SHP77 (cell line): Measurements from ENCODE around the gene GAL3ST3.
"Not testable (repeated sequence)": the region's sequence is repeated elsewhere in the genome, so short reads cannot be mapped to it uniquely, and the experiment has no call there.

Experiments used
- DNase-seq, 2 experiments: peaks; one replicate each; lab custom pipeline; 2025; lab: John Stamatoyannopoulos, UW

Gene GAL3ST3, protein sequence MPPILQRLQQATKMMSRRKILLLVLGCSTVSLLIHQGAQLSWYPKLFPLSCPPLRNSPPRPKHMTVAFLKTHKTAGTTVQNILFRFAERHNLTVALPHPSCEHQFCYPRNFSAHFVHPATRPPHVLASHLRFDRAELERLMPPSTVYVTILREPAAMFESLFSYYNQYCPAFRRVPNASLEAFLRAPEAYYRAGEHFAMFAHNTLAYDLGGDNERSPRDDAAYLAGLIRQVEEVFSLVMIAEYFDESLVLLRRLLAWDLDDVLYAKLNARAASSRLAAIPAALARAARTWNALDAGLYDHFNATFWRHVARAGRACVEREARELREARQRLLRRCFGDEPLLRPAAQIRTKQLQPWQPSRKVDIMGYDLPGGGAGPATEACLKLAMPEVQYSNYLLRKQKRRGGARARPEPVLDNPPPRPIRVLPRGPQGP

DNA sequence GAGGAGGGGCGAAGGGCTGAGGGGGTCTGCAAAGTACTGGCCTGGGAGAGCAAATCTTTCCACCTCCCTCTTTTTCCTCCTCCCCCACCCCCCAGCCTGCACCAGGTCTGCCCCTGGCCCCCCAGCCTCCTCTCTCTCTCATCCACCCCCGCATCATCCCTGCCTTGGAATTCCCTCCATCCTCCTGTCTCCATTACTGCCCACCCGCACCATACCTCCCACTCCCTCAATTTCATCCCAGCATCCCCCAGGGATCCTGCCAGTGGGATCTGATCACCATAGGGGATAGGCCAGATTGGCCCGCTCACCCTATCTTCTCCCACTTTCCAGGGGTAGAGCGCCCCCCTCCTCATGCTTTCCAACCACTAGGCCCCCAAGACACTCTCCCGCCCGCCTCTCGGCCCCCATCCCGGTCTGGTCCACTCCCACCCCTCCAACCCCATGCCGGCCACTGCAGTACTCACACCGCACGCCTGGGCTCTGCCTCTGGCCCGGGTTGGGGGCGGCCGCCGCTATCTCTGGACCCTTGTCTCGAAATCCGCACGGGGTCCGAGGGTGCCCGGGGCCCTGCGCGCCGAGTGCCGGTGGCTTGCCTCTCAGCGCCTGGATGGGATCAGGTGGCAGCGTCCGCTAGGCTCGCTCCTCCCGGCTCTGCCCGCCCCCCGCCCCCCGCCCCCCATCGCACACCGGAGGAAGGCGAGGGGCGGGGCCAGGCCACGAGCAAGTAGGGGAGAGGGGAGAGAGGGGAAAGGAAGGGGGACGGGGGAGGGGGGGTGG, at the start of gene GAL3ST3:
TSS of gene GAL3ST3 (minus strand) at position 615 of the 777 bp plus-strand sequence. CDS start 3,746 bp downstream, outside the sequence.
- no peak for DNase-seq

DNA sequence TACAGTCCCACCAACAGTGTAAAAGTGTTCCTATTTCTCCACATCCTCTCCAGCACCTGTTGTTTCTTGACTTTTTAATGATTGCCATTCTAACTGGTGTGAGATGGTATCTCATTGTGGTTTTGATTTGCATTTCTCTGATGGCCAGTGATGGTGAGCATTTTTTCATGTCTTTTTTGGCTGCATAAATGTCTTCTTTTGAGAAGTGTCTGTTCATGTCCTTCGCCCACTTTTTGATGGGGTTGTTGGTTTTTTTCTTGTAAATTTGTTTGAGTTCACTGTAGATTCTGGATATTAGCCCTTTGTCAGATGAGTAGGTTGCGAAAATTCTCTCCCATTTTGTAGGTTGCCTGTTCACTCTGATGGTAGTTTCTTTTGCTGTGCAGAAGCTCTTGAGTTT, 43.2 kb upstream of the GAL3ST3 start:
- not testable (repeated sequence) for DNase-seq

DNA sequence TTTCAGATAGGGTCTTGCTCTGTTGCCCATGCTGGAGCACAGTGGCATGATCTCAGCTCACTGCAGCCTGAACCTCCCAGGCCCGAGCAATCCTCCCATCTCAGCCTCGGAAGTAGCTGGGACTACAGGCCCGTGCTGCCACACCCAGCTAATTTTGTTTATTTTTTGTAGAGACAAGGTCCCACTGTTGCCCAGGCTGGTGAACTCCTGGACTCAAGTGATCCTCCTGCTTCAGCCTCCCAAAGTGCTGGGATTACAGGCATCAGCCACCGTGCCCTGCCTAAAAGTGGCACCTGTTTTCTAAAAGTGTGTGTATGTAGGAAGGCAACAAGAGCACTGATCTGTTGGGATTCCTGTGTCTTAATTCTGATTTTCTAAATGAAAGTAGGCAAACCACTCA, 41.3 kb upstream of the GAL3ST3 start:
- DNase-seq, result no peak

DNA sequence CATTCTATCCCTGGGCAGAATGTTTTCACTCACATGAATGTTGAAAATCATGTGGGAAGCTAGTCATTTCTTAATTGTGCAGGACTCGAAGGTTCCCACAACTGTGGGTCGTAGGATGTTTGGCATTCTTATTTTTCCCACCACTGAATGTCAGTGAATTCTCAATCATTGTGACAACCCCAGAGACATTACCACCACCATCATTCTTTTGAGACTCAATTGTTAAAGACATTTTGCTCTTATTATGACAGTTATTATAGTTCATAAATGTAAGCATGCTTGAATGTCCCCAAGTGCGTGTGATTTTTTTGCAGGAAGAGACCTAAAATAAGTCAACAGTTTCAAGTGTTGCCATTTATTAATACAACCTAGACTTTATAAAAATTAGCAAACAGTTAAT, 40.1 kb upstream of the GAL3ST3 start:
- no peak for DNase-seq

DNA sequence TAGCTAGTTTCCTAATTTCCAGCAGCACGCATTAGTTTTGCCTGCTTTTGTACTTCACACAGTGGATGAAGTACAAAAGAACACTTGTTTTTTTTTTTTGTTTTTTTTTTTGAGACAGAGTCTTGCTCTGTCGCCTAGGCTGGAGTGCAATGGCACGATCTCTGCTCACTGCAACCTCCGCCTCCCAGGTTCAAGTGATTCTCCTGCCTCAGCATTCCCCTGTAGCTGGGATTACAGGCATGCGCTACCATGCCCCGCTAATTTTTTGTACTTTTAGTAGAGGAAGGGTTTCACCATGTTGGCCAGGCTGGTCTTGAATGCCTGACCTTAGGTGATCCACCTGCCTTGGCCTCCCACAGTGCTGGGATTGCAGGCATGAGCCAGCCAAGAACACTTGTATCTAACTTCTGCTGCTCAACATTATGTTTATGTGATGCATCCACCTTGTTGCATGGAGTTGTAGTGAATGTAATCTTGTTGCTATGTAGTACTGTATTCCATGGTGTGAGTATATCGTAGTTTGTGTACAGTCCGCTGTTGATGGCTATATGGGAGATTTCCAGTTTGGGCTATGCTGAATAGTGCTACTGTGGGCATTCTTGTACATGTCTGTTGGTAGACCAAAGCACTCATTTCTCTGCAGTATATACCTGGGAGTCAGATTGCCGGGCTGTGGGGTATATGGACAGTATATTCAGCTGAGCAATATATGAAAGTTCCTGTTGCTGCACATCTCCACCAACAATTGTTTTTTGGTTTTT, 38.4 kb upstream of the GAL3ST3 start:
- no peak for DNase-seq

DNA sequence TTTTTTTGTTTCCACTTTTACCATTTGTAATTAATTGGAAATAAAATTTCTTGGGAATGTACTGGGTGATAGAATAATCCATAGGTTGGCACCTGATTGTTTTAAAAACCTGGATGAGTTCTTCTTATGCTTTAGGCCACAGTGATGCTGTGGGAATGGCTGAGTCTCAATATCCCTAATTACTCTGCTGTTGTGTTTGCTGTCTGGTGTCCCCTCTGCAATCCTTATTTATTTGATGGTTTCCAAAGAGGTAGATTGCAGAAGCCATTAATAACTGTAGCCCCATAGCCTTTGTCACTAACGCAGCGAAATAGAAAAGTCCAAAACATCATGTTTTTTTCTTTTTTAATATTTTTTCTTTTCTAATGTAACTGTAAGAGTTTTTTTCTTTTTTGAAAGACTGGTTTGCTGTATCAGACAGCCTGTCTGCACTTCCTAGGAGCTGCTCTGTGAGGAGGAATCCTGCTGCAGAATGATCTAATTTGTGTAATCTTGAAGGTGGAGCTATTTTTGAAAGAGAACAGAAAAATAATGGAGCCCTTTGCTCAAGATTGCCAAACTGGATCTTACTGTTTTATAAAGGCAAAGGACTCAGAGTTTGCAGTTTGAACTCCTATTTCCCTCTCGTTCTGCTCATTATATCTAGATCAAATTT, 36.0 kb upstream of the GAL3ST3 start:
- no peak for DNase-seq

DNA sequence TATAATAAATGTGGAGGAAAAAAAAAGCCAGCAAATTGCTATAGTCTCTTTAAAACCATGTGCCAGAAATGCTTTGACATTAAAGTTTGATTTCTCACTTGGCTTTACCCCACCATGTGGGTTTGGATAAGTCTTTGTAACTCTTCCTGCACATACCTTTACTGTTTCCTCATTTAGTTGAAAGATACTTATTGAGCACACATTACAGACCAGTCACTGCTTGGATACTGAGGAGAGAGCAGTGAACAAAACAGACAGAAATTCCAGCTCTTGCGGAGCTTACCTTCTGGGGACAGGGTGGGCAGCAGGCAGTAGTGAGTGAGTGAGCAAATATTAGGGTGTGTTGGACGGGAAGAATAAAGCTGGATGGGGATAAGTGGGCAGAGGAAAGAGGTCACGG, 34.8 kb upstream of the GAL3ST3 start:
- no peak for DNase-seq

DNA sequence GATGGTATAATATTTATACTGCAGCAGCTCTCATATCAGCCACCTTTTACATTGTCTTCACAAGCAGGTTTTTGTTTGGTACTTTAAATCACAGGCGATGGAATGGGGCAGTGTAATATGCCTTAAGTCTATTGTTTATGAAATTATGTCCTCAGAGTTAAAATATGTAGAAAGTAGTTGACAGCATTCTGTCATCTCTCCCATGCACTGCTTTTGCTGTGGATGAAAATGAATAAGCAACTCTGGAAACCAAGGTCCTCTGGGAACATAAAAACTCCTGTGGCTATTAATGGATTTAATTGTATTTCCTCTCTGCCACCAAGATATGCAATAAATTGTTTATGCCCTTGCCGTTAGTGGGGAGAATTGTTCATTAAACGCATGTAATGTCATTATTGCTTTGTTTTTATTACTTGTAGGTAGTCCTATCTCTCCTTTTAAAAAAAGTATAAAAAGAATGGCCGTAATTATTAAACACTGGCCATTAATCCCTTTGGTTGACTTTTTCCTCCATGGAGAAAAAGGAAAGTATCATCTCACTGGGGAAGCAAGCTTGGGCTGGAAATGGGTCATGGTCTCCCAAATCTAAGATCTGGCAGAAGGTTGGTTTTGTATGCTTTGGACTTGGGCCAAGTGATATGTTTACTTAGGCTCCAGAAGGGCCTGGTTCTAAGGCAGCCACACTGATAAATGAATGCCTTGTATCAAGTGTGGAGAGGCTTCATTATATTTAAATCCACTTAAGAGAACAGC, 34.2 kb upstream of the GAL3ST3 start:
- DNase-seq, result peak; percentile 52 to 69

DNA sequence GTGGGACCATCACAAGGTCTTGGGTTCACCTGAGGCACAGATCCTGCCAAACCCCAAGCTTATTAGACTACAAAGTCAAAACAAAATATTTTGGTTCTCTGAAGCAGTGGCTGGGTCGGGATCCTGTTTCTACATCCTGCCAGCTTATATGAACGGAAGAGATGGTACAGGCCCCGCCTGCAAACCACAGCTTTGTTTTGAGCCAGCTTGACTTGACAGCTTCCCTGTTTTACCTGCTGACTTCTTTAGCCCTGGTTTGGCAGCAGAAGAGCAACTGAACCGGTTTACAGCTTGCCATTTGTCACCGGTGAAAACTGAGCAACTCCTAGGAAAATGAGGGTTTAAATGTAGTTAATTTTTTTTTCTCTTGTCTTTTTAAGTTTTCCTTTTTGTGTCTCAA, 32.5 kb upstream of the GAL3ST3 start:
- no peak for DNase-seq

DNA sequence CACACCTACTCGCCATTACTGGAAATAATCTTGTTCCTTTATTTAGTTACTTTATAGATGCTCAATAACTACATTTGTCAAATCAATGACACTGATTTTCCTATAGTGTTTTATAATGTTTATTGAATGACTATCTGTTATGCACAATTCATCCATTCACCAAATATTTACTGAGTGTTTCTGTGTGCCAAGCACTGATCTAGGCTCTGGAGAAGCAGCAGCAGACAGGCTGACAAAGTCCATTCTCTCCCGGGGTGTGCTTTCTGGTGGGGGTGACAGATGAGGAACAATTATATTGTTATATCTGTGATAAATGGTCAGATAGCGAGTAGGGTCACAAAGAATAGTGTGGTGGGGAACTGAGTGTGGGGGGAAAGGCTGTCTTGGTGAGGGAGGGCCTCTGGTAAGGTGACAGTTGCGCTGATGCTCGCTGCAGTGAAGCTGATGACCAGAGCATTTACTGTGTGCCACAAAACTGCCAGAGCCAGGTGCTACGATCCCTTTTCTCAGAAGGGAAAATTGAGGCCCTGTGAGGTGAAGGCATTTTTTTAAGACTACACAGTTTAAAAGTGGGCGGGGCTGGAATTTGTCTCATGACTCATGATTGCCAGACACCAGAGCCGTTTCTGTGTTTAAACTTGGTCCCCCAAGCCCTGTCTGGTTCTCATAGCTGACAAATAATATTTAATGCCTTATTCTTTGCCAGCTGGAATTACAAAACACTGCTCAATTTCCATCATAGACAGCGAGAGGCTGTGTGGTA, 31.3 kb upstream of the GAL3ST3 start:
- DNase-seq, result no peak

DNA sequence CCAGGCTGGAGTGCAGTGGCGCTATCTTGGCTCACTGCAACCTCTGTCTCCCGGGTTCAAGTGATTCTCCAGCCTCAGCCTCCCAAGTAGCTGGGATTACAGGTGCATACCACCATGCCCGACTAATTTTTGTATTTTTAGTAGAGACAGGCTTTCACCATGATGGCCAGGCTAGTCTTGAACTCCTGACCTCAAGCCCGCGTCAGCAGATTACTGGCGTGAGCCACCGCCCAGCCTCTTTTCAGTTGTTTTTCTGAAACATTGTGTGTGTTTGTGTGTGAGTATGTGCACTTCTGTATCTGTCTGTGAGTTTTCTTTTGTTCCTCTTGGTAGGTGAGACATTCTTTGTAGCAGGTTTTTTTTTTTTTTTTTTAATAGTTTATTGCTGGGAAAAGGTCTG, 30.0 kb upstream of the GAL3ST3 start:
- not testable (repeated sequence) for DNase-seq

DNA sequence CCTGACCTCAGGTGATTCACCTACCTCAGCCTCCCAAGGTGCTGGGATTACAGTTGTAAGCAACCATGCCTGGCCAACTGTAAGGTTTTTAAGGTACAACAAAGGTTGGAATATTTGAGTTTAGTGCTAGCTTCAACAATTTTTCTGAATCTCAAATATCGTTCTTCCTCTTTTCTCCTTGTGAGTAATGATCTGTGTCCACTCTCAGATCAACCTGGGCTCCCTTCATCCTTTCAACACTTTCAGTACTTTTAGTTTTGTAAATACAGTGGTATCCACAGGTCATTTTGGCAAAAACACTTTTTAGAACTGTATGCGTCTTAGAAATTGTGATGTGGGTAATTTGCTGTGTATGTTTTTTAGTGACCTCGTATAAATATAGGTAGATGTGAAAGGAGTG, 29.0 kb upstream of the GAL3ST3 start:
- DNase-seq, result no peak

DNA sequence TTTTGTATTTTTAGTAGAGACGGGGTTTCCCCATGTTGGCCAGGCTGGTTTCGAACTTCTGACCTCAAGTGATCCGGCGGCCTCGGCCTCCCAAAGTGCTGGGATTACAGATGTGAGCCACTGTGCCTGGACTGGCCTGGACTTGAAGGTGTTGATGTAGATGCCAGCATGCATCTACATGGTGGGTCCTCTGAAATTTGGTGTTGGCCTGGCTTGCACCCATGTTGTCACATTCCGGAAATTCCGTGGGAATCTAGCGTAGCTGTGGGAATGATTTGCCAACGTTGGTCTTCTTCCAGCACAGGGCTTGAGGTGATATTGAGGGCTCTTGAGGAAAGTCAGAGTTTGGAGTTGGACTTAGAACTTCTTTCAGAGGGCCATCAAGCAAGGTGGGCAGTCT, 27.6 kb upstream of the GAL3ST3 start:
- DNase-seq, result no peak

DNA sequence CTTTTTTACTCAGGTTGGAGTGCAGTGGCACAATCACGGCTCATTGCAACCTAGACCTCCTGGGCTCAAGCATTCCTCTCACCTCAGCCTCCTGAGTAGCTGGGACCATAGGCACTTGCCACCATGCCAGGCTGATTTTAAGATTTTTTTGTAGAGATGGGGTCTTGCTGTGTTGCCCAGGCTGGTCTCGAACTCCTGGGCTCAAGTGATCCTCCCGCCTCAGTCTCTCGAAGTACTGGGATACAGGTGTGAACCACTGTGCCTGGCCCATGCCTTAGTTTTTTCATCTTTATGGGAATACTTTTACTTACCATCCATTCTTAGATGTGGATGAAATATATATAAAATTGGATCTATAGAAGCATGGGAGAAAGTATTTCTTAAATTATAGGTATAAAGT, 26.3 kb upstream of the GAL3ST3 start:
- no peak for DNase-seq

DNA sequence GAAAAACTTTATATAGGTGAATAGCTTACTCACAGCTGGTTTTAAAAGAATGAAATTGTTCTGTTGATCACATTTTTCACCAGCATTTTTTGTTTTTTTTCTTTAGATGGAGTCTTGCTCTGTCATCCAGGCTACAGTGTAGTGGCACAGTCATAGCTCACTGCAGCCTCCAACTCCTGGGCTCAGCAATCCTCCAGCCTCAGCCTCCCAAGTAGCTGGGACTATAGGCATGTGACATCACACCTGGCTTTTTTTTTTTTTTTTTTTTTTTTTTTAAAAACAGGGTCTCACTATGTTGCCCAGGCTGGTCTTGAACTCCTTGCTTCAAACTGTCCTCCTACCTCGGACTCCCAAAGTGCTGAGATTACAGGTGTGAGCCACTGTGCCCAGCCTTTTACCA, 24.7 kb upstream of the GAL3ST3 start:
- DNase-seq, result no peak

DNA sequence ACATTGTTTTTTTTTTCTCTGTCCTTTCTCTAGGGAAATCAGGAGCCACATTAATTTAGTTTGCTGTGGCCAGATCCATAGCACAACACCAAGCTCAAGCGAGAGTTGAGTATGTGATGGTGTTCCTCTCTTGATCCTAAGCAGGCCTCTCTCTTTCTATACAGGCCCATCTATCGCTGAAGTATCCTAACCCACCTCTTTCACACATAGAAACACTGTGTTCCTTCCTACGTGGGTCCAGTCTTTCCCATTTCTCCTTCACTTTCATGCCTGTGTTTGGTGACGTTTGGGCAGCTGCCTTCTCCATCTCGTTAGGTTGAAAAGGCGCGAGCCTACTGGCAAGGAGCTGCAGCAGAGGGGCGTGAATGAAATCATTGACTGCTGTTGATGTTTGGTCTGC, 23.6 kb upstream of the GAL3ST3 start:
- no peak for DNase-seq

DNA sequence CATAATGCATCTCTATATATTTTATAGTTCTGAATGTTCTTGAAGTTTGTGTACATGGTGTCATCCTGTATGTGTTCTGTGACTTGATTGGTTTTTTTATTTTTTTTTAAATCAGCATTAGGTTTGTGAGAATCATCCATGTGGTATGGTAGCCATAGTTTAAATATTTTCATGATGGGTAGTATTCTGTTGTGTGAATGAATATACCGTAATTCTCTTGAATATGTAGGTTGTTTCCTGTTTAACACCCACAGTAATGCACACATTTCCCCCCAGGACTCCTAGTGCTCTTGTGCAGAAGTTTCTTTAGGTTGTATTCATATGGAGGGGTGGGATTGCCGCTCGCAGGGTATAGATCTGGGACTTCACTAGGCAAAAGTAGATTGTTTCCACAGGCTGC, 23.1 kb upstream of the GAL3ST3 start:
- DNase-seq, result no peak

DNA sequence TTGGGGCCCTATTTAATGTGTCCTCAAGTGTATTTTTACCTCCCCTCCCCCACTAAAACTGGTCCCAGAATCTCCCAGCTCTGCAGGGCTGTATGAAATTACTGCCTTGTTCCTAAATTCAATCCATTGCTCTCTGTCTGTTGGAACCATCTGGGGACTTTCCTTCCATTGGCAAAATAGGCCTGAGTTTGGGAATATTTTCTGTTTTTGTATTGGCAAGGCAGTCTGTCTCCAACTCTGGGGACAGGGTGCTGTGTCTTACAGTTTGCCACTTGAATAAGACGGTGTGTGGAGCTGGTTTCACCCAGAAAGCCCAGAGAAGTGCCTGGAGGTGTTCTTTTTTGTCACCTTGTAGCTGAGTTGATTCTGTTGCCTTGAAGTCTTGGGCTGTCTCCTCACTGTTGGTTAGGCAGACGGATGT, 22.4 kb upstream of the GAL3ST3 start:
- no peak for DNase-seq

DNA sequence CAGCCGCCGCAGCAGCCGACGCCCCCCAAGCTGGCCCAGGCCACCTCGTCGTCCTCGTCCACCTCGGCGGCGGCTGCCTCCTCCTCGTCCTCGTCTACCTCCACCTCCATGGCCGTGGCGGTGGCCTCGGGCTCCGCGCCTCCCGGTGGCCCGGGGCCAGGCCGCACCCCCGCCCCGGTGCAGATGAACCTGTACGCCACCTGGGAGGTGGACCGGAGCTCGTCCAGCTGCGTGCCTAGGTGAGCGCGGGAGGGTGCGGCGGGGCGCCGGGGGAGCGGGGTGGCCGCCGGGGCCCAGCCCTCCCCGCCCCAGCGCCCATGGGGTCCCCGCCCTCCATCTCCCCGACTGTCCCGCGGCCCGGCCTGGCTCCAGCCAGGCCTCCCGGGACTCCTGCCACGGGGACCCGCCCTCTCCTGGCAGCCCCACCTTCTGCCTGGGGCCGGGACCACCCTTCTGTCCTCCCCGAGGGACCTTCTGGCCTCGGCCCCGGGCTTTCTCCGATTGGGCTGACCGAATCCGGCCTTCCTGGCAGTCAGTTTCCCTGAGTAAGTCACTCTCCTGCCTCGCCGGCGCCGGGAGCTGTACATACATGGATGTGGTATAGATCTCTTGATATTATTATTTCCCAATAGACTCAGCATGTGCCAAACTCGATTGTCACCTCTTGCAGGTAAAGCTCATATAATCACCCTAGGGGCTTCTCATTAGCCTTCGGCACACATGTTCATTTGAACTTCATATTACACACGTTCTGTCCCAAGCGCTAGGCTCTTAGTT, 21.8 kb upstream of the GAL3ST3 start:
- DNase-seq, result peak in 1 of 2 experiments; percentile 28
